ENCODE measurements around the gene MIGA1.

Gene MIGA1

GRCh38 chr1:77831976-77832711, 52.7 kb downstream of the MIGA1 start:
- DNase-seq (ENCODE audit: low read depth) = no peak
- no peak overlapping the region for H3K4me3 ChIP-seq (ENCODE audit: low read depth, low read length)
- no peak for TF ChIP-seq CTCF (IDR thresholded peaks at IDR 0.05; ENCODE audit: insufficient read depth, low read depth, low read length, missing control alignments)

DNA sequence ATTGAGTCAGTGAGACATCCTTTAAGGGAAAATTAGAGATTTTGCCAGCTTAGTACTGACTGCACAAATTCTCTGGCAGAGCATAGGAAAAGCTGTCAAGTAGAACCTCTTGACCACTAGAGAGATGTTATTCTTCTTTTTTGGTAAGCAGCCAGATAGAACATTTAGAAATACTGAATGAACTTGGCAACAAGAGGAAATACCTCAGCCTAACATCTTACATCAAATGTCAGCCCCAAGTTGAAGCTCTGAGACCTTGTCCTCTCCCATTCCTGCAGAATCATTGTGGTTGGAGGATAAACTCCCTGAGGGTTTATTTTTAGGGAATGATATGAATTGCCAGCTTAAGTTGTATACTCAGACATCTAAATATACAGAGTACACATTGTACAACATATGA, 53.5 kb downstream of the MIGA1 start:
- no peak overlapping the region for H3K4me3 ChIP-seq (ENCODE audit: low read depth, low read length)
- no peak for TF ChIP-seq CTCF (IDR thresholded peaks at IDR 0.05; ENCODE audit: insufficient read depth, low read depth, low read length, missing control alignments)
- no peak for DNase-seq (ENCODE audit: low read depth)

DNA sequence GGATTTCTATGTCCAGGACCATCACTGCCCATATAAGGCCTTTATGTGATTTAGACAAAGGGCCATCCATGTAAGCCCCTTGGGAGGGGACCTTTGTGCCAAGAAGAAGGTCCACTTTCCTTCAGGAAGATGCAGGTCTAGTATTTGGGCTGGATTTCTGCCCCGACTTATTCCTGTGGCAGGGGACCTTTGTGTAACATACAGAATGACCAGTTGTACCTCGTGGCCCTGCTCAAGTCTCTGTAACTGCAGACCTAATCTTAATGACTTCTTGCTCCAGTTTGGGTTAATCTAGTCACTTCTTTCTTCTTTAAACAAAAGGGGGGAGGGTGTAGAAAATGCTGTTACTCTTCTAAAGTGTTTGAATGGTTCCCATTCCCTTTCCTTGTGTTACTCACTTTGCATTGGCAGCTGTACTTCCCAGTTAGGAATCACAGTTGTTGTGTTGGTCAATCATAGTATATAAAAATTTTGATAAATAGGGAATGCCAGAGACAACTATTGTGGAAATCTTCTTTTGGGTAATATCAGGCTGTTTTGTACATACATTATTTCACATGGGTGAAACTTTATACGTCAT, 54.2 kb downstream of the MIGA1 start:
- H3K4me3 ChIP-seq (ENCODE audit: low read depth, low read length) = no peak overlapping the region
- TF ChIP-seq CTCF (IDR thresholded peaks at IDR 0.05; ENCODE audit: insufficient read depth, low read depth, low read length, missing control alignments) = no peak
- DNase-seq (ENCODE audit: low read depth) = no peak

GRCh38 chr1:77834771-77835334, 55.4 kb downstream of the MIGA1 start:
- no peak for TF ChIP-seq CTCF (IDR thresholded peaks at IDR 0.05; ENCODE audit: insufficient read depth, low read depth, low read length, missing control alignments)
- no peak for DNase-seq (ENCODE audit: low read depth)
- no peak overlapping the region for H3K4me3 ChIP-seq (ENCODE audit: low read depth, low read length)

GRCh38 chr1:77841574-77841973, 62.1 kb downstream of the MIGA1 start:
- H3K4me3 ChIP-seq (ENCODE audit: low read depth, low read length) = no peak overlapping the region
- DNase-seq (ENCODE audit: low read depth) = no peak
- TF ChIP-seq CTCF (IDR thresholded peaks at IDR 0.05; ENCODE audit: insufficient read depth, low read depth, low read length, missing control alignments) = no peak

GRCh38 chr1:77845951-77846350, 66.5 kb downstream of the MIGA1 start:
- no peak for DNase-seq (ENCODE audit: low read depth)
- H3K4me3 ChIP-seq (ENCODE audit: low read depth, low read length) = no peak overlapping the region
- TF ChIP-seq CTCF (IDR thresholded peaks at IDR 0.05; ENCODE audit: insufficient read depth, low read depth, low read length, missing control alignments) = no peak
